ENCODE results near the gene HPCAL1. TPM values are rescaled to one million over a fixed set of nuclear protein-coding genes. Genes with fewer than 3 reads are reported as not detected.

Gene HPCAL1
- total and polyA plus RNA-seq, 4 donors: 122 to 147 (median 136) TPM

DNA sequence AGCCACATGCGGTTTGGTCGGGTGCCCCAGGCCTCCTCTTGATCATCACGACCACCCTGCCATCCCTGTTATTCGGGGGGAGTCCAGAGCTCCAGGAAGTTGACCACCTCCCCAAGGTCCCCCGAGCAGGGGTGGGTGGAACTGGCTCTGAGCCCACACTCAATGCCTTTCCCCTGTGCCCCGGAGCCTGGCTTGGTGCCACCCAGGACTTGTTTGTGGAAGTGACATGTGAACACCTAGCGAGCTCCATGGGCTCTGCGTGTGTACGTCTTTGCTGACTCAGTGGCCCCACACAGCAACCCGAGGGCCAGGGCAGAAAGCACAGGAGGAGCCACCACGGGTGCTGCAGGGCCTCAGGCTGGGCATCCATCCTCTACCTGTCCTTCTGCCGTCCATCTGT is 112.9 kb downstream of the HPCAL1 start:
- WGBS, 2 donors: 79 to 81% methylated on average over 12 of the region's 12 CpGs
- Histone ChIP-seq H3K27me3 (ENCODE audit: control insufficient read depth in 3 of 3, insufficient read depth in 3 of 3, low read length in 2 of 3) (no peaks in the 10 kb centered on the region), H3K36me3 (ENCODE audit: control insufficient read depth in 4 of 4, insufficient read depth in 4 of 4, low read length in 4 of 4) (peaks cover 0 to 11% (median 3%) of the 10 kb centered on the region in 4 donors), H3K9me3 (ENCODE audit: control insufficient read depth in 4 of 4, insufficient read depth in 3 of 4, low read length in 3 of 4) (no peaks in the 10 kb centered on the region), H3K4me1 (ENCODE audit: control insufficient read depth in 5 of 5, insufficient read depth in 5 of 5, low read length in 5 of 5) (peaks cover 0 to 10% (median 5%) of the 10 kb centered on the region in 5 donors), H3K9ac (ENCODE audit: insufficient read depth in 1 of 2, low read length in 2 of 2) (no peak overlapping the region), H3K4me3 (no peak overlapping the region), H3K27ac (ENCODE audit: low read depth in 1 of 2, low read length in 1 of 2) (no peak overlapping the region)
- TF ChIP-seq, protein P1, sequence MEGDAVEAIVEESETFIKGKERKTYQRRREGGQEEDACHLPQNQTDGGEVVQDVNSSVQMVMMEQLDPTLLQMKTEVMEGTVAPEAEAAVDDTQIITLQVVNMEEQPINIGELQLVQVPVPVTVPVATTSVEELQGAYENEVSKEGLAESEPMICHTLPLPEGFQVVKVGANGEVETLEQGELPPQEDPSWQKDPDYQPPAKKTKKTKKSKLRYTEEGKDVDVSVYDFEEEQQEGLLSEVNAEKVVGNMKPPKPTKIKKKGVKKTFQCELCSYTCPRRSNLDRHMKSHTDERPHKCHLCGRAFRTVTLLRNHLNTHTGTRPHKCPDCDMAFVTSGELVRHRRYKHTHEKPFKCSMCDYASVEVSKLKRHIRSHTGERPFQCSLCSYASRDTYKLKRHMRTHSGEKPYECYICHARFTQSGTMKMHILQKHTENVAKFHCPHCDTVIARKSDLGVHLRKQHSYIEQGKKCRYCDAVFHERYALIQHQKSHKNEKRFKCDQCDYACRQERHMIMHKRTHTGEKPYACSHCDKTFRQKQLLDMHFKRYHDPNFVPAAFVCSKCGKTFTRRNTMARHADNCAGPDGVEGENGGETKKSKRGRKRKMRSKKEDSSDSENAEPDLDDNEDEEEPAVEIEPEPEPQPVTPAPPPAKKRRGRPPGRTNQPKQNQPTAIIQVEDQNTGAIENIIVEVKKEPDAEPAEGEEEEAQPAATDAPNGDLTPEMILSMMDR (IDR thresholded peaks at IDR 0.05; ENCODE audit: control extremely low read depth, extremely low read depth): no peak
- DNase-seq (no peak), ATAC-seq (ENCODE audit: insufficient read depth, low FRiP score) (no peak)

DNA sequence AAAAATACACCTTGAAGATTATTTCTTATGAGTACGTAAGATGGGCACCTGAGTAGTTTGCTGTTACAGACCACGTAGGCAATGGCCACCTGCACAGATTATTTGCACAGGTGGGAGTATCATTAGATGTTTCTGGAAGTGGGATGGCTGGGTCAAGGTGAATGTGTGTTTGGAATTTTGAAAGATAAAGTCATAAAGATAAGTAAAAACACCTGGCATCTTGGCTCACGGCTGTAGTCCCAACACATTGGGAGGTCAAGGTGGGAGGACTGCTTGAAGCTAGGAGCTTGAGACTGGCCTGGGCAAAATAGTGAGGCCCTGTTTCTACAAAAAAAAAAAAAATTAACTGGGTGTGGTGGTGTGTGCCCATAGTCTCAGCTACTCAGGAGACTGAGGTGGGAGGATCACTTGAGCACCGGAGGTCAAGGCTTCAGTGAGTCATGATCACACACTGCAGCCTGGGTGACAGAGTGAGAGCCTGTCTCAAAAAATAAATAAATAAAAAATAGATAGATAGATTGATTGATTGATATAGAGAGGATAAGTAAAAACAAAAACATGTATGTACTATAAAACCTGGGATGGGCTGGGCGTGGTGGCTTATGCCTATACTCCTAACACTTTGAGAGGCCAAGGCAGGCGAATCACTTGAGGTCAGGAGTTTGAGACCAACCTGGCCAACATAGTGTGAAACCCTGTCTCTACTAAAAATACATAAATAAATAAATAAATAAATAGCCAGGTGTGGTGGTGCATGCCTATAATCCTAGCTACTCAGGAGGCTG is 115.0 kb downstream of the HPCAL1 start:
- WGBS, 2 donors: 82 to 89% methylated on average over 6 of the region's 6 CpGs
- Histone ChIP-seq H3K27me3 (ENCODE audit: control insufficient read depth in 3 of 3, insufficient read depth in 3 of 3, low read length in 2 of 3) (no peaks in the 10 kb centered on the region), H3K4me3 (no peak overlapping the region), H3K27ac (ENCODE audit: low read depth in 1 of 2, low read length in 1 of 2) (no peak overlapping the region), H3K36me3 (ENCODE audit: control insufficient read depth in 4 of 4, insufficient read depth in 4 of 4, low read length in 4 of 4) (peaks cover 0 to 25% (median 0%) of the 10 kb centered on the region in 4 donors), H3K4me1 (ENCODE audit: control insufficient read depth in 5 of 5, insufficient read depth in 5 of 5, low read length in 5 of 5) (peaks cover 0 to 5% (median 0%) of the 10 kb centered on the region in 5 donors), H3K9ac (ENCODE audit: insufficient read depth in 1 of 2, low read length in 2 of 2) (no peak overlapping the region), H3K9me3 (ENCODE audit: control insufficient read depth in 4 of 4, insufficient read depth in 3 of 4, low read length in 3 of 4) (no peaks in the 10 kb centered on the region)
- TF ChIP-seq, protein P1 (IDR thresholded peaks at IDR 0.05; ENCODE audit: control extremely low read depth, extremely low read depth): no peak
- no peak for ATAC-seq (ENCODE audit: insufficient read depth, low FRiP score)
- no peak for DNase-seq

DNA sequence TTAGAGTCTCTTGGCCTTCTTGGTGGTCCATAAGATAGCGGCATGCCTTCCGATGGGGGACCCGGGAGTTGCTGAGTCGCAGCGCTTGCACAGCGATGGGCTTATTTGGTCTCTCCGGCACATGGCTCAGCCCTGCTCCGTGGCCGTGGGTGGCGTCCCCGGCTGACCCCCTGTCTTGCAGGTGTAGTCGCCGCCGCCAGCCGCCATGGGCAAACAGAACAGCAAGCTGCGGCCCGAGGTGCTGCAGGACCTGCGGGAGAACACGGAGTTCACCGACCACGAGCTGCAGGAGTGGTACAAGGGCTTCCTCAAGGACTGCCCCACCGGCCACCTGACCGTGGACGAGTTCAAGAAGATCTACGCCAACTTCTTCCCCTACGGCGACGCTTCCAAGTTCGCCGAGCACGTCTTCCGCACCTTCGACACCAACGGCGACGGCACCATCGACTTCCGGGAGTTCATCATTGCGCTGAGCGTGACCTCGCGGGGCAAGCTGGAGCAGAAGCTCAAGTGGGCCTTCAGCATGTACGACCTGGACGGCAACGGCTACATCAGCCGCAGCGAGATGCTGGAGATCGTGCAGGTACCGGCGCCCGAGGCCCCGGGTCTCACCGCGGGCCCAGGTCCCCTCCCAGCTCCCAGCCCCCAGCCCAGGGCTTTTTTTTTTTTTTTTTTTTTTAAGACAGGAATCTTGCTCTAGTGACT is 117.0 kb downstream of the HPCAL1 start:
- DNase-seq (no peak), ATAC-seq (ENCODE audit: insufficient read depth, low FRiP score) (no peak)
- no peaks in the 10 kb centered on the region for H3K9me3 ChIP-seq (ENCODE audit: control insufficient read depth in 4 of 4, insufficient read depth in 3 of 4, low read length in 3 of 4)
- TF ChIP-seq, protein P1 (IDR thresholded peaks at IDR 0.05; ENCODE audit: control extremely low read depth, extremely low read depth): no peak
- no peak overlapping the region for H3K9ac ChIP-seq (ENCODE audit: insufficient read depth in 1 of 2, low read length in 2 of 2)
- H3K4me3 ChIP-seq: no peak overlapping the region
- peaks cover 0 to 41% (median under 1%) of the 10 kb centered on the region in 4 donors for H3K36me3 ChIP-seq (ENCODE audit: control insufficient read depth in 4 of 4, insufficient read depth in 4 of 4, low read length in 4 of 4)
- H3K4me1 ChIP-seq (ENCODE audit: control insufficient read depth in 5 of 5, insufficient read depth in 5 of 5, low read length in 5 of 5): peaks cover 0 to 2% (median 0%) of the 10 kb centered on the region in 5 donors
- 97 to 98% methylated on average over 54 of the region's 54 CpGs for WGBS, 2 donors
- H3K27me3 ChIP-seq (ENCODE audit: control insufficient read depth in 3 of 3, insufficient read depth in 3 of 3, low read length in 2 of 3): no peaks in the 10 kb centered on the region
- no peak overlapping the region for H3K27ac ChIP-seq (ENCODE audit: low read depth in 1 of 2, low read length in 1 of 2)
